ENCODE data around the gene AXIN2. TPM values are rescaled to one million over a fixed set of nuclear protein-coding genes. Genes with fewer than 3 reads are reported as not detected.

AXIN2 gene
- polyA plus RNA-seq, 1 experiment = 2.8 TPM

GRCh38 chr17:65479282-65479681 is 82.2 kb downstream of the AXIN2 start:
- no peak overlapping the region for H3K4me3 ChIP-seq (ENCODE audit: low read depth, low read length)
- H3K27ac ChIP-seq (ENCODE audit: low read depth, low read length) = no peak overlapping the region
- CTCF ChIA-PET = no interaction called here
- POLR2A ChIA-PET = no interaction called here
- no peaks in the 10 kb centered on the region for H3K9me3 ChIP-seq (ENCODE audit: control insufficient read depth, insufficient read depth, low read length)
- no peak for DNase-seq (ENCODE audit: low read depth, low spot score)
- H3K27me3 ChIP-seq (ENCODE audit: control insufficient read depth, insufficient read depth, low read length) = peaks cover 7% of the 10 kb centered on the region
- TF ChIP-seq CTCF (IDR thresholded peaks at IDR 0.05; ENCODE audit: low read depth, low read length) = no peak
